Neural cell (in vitro differentiated cells): Measurements from ENCODE around the gene DOK5. TPM values are rescaled to one million over a fixed set of nuclear protein-coding genes. Genes with fewer than 3 reads are reported as not detected.

Experiments
- H2AFZ ChIP-seq: fragments of 200-600, 300-800 bp; sonication (generic), shearing (Covaris generic); 2 replicates; pipeline ENCODE4 v1.6.0; 2014; ENCODE audit warnings: low read depth, mild to moderate bottlenecking, antibody characterized with exemption, low read length, moderate library complexity
- H3F3A ChIP-seq: fragments of 200-600 bp; shearing (Covaris generic); 2 replicates; pipeline ENCODE4 v1.6.1; 2016; ENCODE audit warnings: mild to moderate bottlenecking, moderate library complexity, mixed read lengths, antibody characterized with exemption, low read length; ENCODE audit not compliant: insufficient read depth, poor library complexity, severe bottlenecking
- H3K27ac ChIP-seq: fragments of 200-600, 300-800 bp; sonication (generic), shearing (Covaris generic); 2 replicates; pipeline ENCODE4 v1.5.1; 2014; ENCODE audit warnings: mild to moderate bottlenecking, low read length, moderate library complexity
- H3K27me3 ChIP-seq: fragments of 300-800, 200-600 bp; sonication (generic), shearing (Covaris generic); 2 replicates; pipeline ENCODE4 v1.6.0; 2014; ENCODE audit warnings: mild to moderate bottlenecking, low read depth, low read length, moderate library complexity; ENCODE audit not compliant: insufficient read depth
- H3K36me3 ChIP-seq: fragments of 300-800, 200-600 bp; sonication (generic), shearing (Covaris generic); 2 replicates; pipeline ENCODE4 v1.5.1; 2014; ENCODE audit warnings: mild to moderate bottlenecking, antibody characterized with exemption, low read length, moderate library complexity; ENCODE audit not compliant: insufficient read depth
- H3K4me2 ChIP-seq: fragments of 300-800, 200-600 bp; sonication (generic), shearing (Covaris generic); 2 replicates; pipeline ENCODE4 v1.6.0; 2014; ENCODE audit warnings: mild to moderate bottlenecking, low read length
- H3K4me3 ChIP-seq: fragments of 300-800, 200-600 bp; sonication (generic), shearing (Covaris generic); 2 replicates; pipeline ENCODE4 v1.5.1; 2014; ENCODE audit warnings: mild to moderate bottlenecking, low read length, moderate library complexity
- H3K79me2 ChIP-seq: fragments of 200-600 bp; shearing (Covaris generic); replicated peaks from 2 replicates; pipeline ENCODE4 v1.6.0; 2014; ENCODE audit warnings: mild to moderate bottlenecking, low read length, moderate library complexity; ENCODE audit not compliant: insufficient read depth
- H3K9ac ChIP-seq: fragments of 300-800, 200-600 bp; sonication (generic), shearing (Covaris generic); 2 replicates; pipeline ENCODE4 v1.6.1; 2016; ENCODE audit warnings: mild to moderate bottlenecking, low read length, mixed read lengths
- H3K9me2 ChIP-seq: fragments of 200-600 bp; shearing (Covaris generic); 2 replicates; pipeline ENCODE4 v1.6.1; 2016; ENCODE audit warnings: mild to moderate bottlenecking, low read length, mixed read lengths; ENCODE audit not compliant: insufficient read depth
- H3K9me3 ChIP-seq: fragments of 200-600, 300-800 bp; sonication (generic), shearing (Covaris generic); 2 replicates; pipeline ENCODE4 v1.6.1; 2016; ENCODE audit warnings: mild to moderate bottlenecking, mixed run types, low read length, moderate library complexity, mixed read lengths
- H4K20me1 ChIP-seq: fragments of 200-600 bp; shearing (Covaris generic); 2 replicates; pipeline ENCODE4 v1.6.1; 2016; ENCODE audit warnings: mild to moderate bottlenecking, mixed run types; ENCODE audit not compliant: insufficient read depth
- EP300 ChIP-seq: fragments of 450-650 bp; conservative IDR thresholded peaks from 2 replicates; pipeline ENCODE4 v1.6.1; 2014; ENCODE audit warnings: antibody characterized with exemption, mild to moderate bottlenecking, moderate library complexity; ENCODE audit not compliant: poor library complexity, severe bottlenecking
- EZH2 ChIP-seq: fragments of 200-600, 300-800 bp; shearing (Covaris generic), sonication (generic); IDR thresholded peaks from 2 replicates; pipeline ENCODE4 v1.6.1; 2014; ENCODE audit warnings: antibody characterized with exemption, low read length, borderline replicate concordance, mild to moderate bottlenecking; ENCODE audit not compliant: insufficient read depth, poor library complexity, severe bottlenecking
- MXI1 ChIP-seq: fragments of 450-650 bp; conservative IDR thresholded peaks from 2 replicates; pipeline ENCODE4 v1.6.1; 2014; ENCODE audit warnings: antibody characterized with exemption, mild to moderate bottlenecking; ENCODE audit not compliant: poor library complexity, severe bottlenecking
- POLR2AphosphoS5 ChIP-seq: IDR thresholded peaks from 2 replicates; pipeline ENCODE4 v1.6.1; 2012
- RAD21 ChIP-seq: fragments of 450-650 bp; conservative IDR thresholded peaks from 2 replicates; pipeline ENCODE4 v1.6.1; 2014; ENCODE audit warnings: antibody characterized with exemption, mild to moderate bottlenecking, moderate library complexity
- SMC3 ChIP-seq: fragments of 450-650 bp; conservative IDR thresholded peaks from 2 replicates; pipeline ENCODE4 v1.6.1; 2014; ENCODE audit warnings: antibody characterized with exemption, mild to moderate bottlenecking, moderate library complexity; ENCODE audit not compliant: poor library complexity
- TAF1 ChIP-seq: IDR thresholded peaks from 2 replicates; pipeline ENCODE4 v1.6.1; 2012; ENCODE audit warnings: low read depth
- polyA plus RNA-seq: library from polyadenylated mRNA; depleted of rRNA; stranded (reverse); fragments of >200 nt; gene quantifications from 2 replicates; pipeline ENCODE4 v1.2.3, GENCODE V29; 2014
- TF ChIP-seq, protein P1 (sequence below): IDR thresholded peaks from 2 replicates; pipeline ENCODE4 v1.6.1; 2012; ENCODE audit warnings: borderline replicate concordance
- TF ChIP-seq, protein P2 (sequence below): fragments of 450-650 bp; IDR thresholded peaks from 2 replicates; pipeline ENCODE4 v1.5.1; 2014; ENCODE audit warnings: antibody characterized with exemption, mild to moderate bottlenecking, moderate library complexity; ENCODE audit not compliant: poor library complexity, severe bottlenecking

The DOK5 gene
- polyA plus RNA-seq, 1 donor from 2014 or later: 4.6 TPM

DNA sequence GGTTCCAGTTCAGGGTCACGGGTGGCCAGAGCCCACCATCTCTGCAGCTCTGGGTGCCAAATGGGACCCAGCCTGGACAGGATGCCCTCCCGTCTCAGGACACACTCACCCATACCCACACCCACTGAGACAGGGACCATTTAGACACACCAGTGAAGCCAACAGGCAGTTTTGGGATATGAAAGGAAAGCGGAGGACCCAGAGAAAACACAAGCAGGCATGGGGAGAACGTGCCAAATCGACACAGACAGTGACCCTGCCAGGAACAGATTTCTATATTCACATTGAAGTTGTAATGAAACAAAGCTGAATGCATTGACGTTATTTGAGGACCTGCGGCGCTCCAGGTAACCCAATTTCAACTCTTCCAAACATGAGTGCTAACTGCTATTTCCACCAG lies 164.5 kb downstream of the DOK5 start:
- no peak for TF ChIP-seq POLR2AphosphoS5
- TF ChIP-seq MXI1: no peak
- TF ChIP-seq RAD21: no peak
- no peak for TF ChIP-seq TAF1
- no peak for TF ChIP-seq SMC3
- TF ChIP-seq, protein P1, sequence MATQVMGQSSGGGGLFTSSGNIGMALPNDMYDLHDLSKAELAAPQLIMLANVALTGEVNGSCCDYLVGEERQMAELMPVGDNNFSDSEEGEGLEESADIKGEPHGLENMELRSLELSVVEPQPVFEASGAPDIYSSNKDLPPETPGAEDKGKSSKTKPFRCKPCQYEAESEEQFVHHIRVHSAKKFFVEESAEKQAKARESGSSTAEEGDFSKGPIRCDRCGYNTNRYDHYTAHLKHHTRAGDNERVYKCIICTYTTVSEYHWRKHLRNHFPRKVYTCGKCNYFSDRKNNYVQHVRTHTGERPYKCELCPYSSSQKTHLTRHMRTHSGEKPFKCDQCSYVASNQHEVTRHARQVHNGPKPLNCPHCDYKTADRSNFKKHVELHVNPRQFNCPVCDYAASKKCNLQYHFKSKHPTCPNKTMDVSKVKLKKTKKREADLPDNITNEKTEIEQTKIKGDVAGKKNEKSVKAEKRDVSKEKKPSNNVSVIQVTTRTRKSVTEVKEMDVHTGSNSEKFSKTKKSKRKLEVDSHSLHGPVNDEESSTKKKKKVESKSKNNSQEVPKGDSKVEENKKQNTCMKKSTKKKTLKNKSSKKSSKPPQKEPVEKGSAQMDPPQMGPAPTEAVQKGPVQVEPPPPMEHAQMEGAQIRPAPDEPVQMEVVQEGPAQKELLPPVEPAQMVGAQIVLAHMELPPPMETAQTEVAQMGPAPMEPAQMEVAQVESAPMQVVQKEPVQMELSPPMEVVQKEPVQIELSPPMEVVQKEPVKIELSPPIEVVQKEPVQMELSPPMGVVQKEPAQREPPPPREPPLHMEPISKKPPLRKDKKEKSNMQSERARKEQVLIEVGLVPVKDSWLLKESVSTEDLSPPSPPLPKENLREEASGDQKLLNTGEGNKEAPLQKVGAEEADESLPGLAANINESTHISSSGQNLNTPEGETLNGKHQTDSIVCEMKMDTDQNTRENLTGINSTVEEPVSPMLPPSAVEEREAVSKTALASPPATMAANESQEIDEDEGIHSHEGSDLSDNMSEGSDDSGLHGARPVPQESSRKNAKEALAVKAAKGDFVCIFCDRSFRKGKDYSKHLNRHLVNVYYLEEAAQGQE: no peak
- no peak for TF ChIP-seq EZH2
- TF ChIP-seq, protein P2, sequence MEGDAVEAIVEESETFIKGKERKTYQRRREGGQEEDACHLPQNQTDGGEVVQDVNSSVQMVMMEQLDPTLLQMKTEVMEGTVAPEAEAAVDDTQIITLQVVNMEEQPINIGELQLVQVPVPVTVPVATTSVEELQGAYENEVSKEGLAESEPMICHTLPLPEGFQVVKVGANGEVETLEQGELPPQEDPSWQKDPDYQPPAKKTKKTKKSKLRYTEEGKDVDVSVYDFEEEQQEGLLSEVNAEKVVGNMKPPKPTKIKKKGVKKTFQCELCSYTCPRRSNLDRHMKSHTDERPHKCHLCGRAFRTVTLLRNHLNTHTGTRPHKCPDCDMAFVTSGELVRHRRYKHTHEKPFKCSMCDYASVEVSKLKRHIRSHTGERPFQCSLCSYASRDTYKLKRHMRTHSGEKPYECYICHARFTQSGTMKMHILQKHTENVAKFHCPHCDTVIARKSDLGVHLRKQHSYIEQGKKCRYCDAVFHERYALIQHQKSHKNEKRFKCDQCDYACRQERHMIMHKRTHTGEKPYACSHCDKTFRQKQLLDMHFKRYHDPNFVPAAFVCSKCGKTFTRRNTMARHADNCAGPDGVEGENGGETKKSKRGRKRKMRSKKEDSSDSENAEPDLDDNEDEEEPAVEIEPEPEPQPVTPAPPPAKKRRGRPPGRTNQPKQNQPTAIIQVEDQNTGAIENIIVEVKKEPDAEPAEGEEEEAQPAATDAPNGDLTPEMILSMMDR: no peak
- no peak for TF ChIP-seq EP300
- no peak overlapping the region for H3K4me2 ChIP-seq
- H3K79me2 ChIP-seq: no peaks in the 10 kb centered on the region
- H3K9me2 ChIP-seq: no peaks in the 10 kb centered on the region
- H3K9ac ChIP-seq: no peak overlapping the region
- no peaks in the 10 kb centered on the region for H4K20me1 ChIP-seq
- no peak overlapping the region for H2AFZ ChIP-seq
- H3F3A ChIP-seq: no peaks in the 10 kb centered on the region
- H3K27ac ChIP-seq: no peak overlapping the region
- no peak overlapping the region for H3K4me3 ChIP-seq
- no peaks in the 10 kb centered on the region for H3K27me3 ChIP-seq
- H3K9me3 ChIP-seq: no peaks in the 10 kb centered on the region
- no peaks in the 10 kb centered on the region for H3K36me3 ChIP-seq

DNA sequence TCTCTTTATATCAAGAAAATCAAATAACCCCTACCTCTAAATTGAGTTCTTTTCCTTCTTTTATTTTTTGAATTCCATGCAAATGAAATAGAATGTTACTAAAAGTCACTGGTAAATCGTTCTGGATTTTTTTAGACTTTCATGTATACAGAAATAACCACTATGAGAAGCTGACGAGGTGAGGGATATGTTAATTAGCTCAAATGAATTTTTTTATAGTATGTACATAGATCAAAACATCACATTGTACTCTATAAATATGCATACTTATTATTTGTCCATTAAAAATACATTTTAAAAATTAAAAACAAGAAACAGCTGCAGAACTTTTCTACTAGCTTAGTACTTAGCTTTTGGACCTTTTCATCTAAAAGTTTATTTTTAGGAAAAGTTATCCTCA lies 165.4 kb downstream of the DOK5 start:
- no peak overlapping the region for H3K4me2 ChIP-seq
- H3K9me2 ChIP-seq: no peaks in the 10 kb centered on the region
- no peaks in the 10 kb centered on the region for H3K27me3 ChIP-seq
- H3F3A ChIP-seq: no peaks in the 10 kb centered on the region
- no peak overlapping the region for H2AFZ ChIP-seq
- H3K27ac ChIP-seq: no peak overlapping the region
- TF ChIP-seq EZH2: no peak
- TF ChIP-seq RAD21: no peak
- TF ChIP-seq EP300: no peak
- TF ChIP-seq, protein P1: no peak
- no peak for TF ChIP-seq TAF1
- TF ChIP-seq, protein P2: no peak
- no peak for TF ChIP-seq MXI1
- no peak for TF ChIP-seq SMC3
- TF ChIP-seq POLR2AphosphoS5: no peak
- no peaks in the 10 kb centered on the region for H3K79me2 ChIP-seq
- H3K9me3 ChIP-seq: no peaks in the 10 kb centered on the region
- no peak overlapping the region for H3K4me3 ChIP-seq
- no peak overlapping the region for H3K9ac ChIP-seq
- no peaks in the 10 kb centered on the region for H3K36me3 ChIP-seq
- H4K20me1 ChIP-seq: no peaks in the 10 kb centered on the region
